ENCODE results near the gene TGFBR3. TPM values are rescaled to one million over a fixed set of nuclear protein-coding genes. Genes with fewer than 3 reads are reported as not detected.

The TGFBR3 gene
- total RNA-seq, 1 experiment from 2014 or later = 14.5 TPM

DNA sequence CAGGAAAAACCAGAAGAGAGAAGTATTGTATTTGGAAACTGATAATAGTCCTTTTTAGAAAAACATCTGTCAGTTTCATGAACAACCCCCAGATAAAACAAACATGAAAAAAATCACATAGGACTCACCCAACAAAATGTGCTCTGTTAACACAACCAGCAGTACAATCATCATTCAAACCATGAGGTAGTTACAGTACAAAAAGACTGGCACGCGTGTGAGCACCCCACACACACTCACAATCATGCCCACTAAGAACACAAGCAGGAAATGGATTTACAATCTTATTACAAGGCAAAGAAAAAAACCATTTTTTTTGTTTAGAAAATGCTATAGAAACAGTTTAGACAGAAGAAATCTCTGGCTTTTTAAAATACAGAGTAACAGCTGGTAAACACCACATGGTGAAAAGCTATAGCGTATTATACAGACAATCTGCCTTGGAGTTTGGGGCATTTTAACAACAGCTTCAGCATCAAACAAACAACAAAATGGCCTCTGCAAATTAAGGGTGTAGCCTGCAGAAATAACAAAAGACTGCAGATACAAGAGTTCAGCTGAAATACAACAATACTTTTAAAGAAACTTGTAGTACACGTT is 205.3 kb downstream of the TGFBR3 start:
- in situ Hi-C loops (cut with HindIII; ENCODE audit: low pct_unique_long_range_greater_than_20kb, low sequenced_read_pairs) (no loop called here), intact Hi-C loops (cut with micrococcal nuclease; ENCODE audit: unreplicated experiment) (no loop called here)
- TSS peak; percentile 65 for BruUV-seq (replicated peaks)
- ATAC-seq (no peak), DNase-seq (ENCODE audit: low read depth, low spot score) (no peak)
- Histone ChIP-seq H3K4me3 (ENCODE audit: low read depth in 2 of 2, low read length in 2 of 2) (no peak overlapping the region), H3K27ac (ENCODE audit: low read length) (no peak overlapping the region), H3K36me3 (ENCODE audit: control insufficient read depth, insufficient read depth, low read length) (no peaks in the 10 kb centered on the region), H3K4me1 (ENCODE audit: control insufficient read depth, insufficient read depth, low read length) (no peaks in the 10 kb centered on the region), H3K9me3 (ENCODE audit: control insufficient read depth, insufficient read depth, low read depth, low read length) (no peaks in the 10 kb centered on the region), H3K27me3 (ENCODE audit: control insufficient read depth, insufficient read depth, low read length) (no peaks in the 10 kb centered on the region)
- POLR2A ChIA-PET = no interaction called here
- CTCF ChIA-PET = no interaction called here
- TF ChIP-seq POLR2AphosphoS5 (IDR thresholded peaks at IDR 0.05; ENCODE audit: low read depth, low read length) (no peak), SIN3A (IDR thresholded peaks at IDR 0.05; ENCODE audit: borderline replicate concordance, insufficient read depth, low read depth, low read length) (no peak), TCF7L2 (IDR thresholded peaks at IDR 0.05; ENCODE audit: low read depth, low read length) (no peak), CTCF (IDR thresholded peaks at IDR 0.05) (no peak), REST (IDR thresholded peaks at IDR 0.05; ENCODE audit: insufficient read depth in 1 of 2, low read depth in 2 of 2, low read length in 1 of 2) (no peak)

GRCh38 chr1:91679446-91679845 is 206.5 kb downstream of the TGFBR3 start:
- no peak overlapping the region for H3K4me3 ChIP-seq (ENCODE audit: low read depth in 2 of 2, low read length in 2 of 2)
- H3K36me3 ChIP-seq (ENCODE audit: control insufficient read depth, insufficient read depth, low read length) = no peaks in the 10 kb centered on the region
- CTCF ChIA-PET = no interaction called here
- POLR2A ChIA-PET = no interaction called here
- no peak for TF ChIP-seq SIN3A (IDR thresholded peaks at IDR 0.05; ENCODE audit: borderline replicate concordance, insufficient read depth, low read depth, low read length)
- no peak for DNase-seq (ENCODE audit: low read depth, low spot score)
- H3K4me1 ChIP-seq (ENCODE audit: control insufficient read depth, insufficient read depth, low read length) = no peaks in the 10 kb centered on the region
- no peaks in the 10 kb centered on the region for H3K9me3 ChIP-seq (ENCODE audit: control insufficient read depth, insufficient read depth, low read depth, low read length)
- intact Hi-C loops (cut with micrococcal nuclease; ENCODE audit: unreplicated experiment) (no loop called here), in situ Hi-C loops (cut with HindIII; ENCODE audit: low pct_unique_long_range_greater_than_20kb, low sequenced_read_pairs) (no loop called here)
- H3K27ac ChIP-seq (ENCODE audit: low read length) = no peak overlapping the region
- H3K27me3 ChIP-seq (ENCODE audit: control insufficient read depth, insufficient read depth, low read length) = no peaks in the 10 kb centered on the region
- no peak for ATAC-seq
- BruUV-seq (replicated peaks) = no TSS peak

- no peaks in the 10 kb centered on the region for H3K4me1 ChIP-seq (ENCODE audit: control insufficient read depth, insufficient read depth, low read length)
- intact Hi-C loops (cut with micrococcal nuclease; ENCODE audit: unreplicated experiment) = no loop called here
- TF ChIP-seq REST (IDR thresholded peaks at IDR 0.05; ENCODE audit: insufficient read depth in 1 of 2, low read depth in 2 of 2, low read length in 1 of 2) (no peak), CTCF (IDR thresholded peaks at IDR 0.05) (no peak), TCF7L2 (IDR thresholded peaks at IDR 0.05; ENCODE audit: low read depth, low read length) (no peak), SIN3A (IDR thresholded peaks at IDR 0.05; ENCODE audit: borderline replicate concordance, insufficient read depth, low read depth, low read length) (no peak), POLR2AphosphoS5 (IDR thresholded peaks at IDR 0.05; ENCODE audit: low read depth, low read length) (no peak)
- DNase-seq (ENCODE audit: low read depth, low spot score) (no peak), ATAC-seq (no peak)
- no peak overlapping the region for H3K27ac ChIP-seq (ENCODE audit: low read length)
- no peaks in the 10 kb centered on the region for H3K27me3 ChIP-seq (ENCODE audit: control insufficient read depth, insufficient read depth, low read length)
- in situ Hi-C loops (cut with HindIII; ENCODE audit: low pct_unique_long_range_greater_than_20kb, low sequenced_read_pairs) = no loop called here
- POLR2A ChIA-PET = no interaction called here
- no peak overlapping the region for H3K4me3 ChIP-seq (ENCODE audit: low read depth in 2 of 2, low read length in 2 of 2)
- BruUV-seq (replicated peaks) = no TSS peak
- no peaks in the 10 kb centered on the region for H3K36me3 ChIP-seq (ENCODE audit: control insufficient read depth, insufficient read depth, low read length)
- CTCF ChIA-PET = no interaction called here
- no peaks in the 10 kb centered on the region for H3K9me3 ChIP-seq (ENCODE audit: control insufficient read depth, insufficient read depth, low read depth, low read length)
Observed at GRCh38 chr1:91676030-91676429, 209.9 kb downstream of the TGFBR3 start.

Measured in Panc1 (cell line).